CD14-positive monocyte (primary cell): Measurements from ENCODE around the gene SSB. TPM values are rescaled to one million over a fixed set of nuclear protein-coding genes. Genes with fewer than 3 reads are reported as not detected.

ENCODE experiments used
- DNase-seq, 3 donors: peaks; one replicate each; pipeline ENCODE4 v3.0.0-alpha.2; 2011 to 2022
- H2AFZ ChIP-seq: 2 replicates; pipeline ENCODE4 v1.6.0; 2012; ENCODE audit warnings: mild to moderate bottlenecking, low read depth, low read length, inconsistent platforms; ENCODE audit not compliant: insufficient read depth, poor library complexity, severe bottlenecking
- H3K27ac ChIP-seq, 2 donors: 1 replicate in 1 of 2; 2 replicates in 1 of 2; pipeline ENCODE4 v1.5.1; 2012 to 2013; ENCODE audit warnings: low read length in 2 of 2, control low read depth in 1 of 2, inconsistent platforms in 1 of 2, low read depth in 1 of 2, mild to moderate bottlenecking in 1 of 2
- H3K27me3 ChIP-seq, 2 donors: one replicate each; pipeline versions ENCODE4 v1.6.0 to v1.6.1; 2011 to 2013; ENCODE audit warnings: low read length in 2 of 2; ENCODE audit not compliant: control insufficient read depth in 2 of 2, insufficient read depth in 2 of 2
- H3K36me3 ChIP-seq, 2 donors: replicated peaks in 1 of 2; 1 replicate in 1 of 2; 2 replicates in 1 of 2; pipeline versions ENCODE4 v1.5.1 to v1.6.1; 2012 to 2013; ENCODE audit warnings: low read length in 2 of 2, control low read depth in 1 of 2, inconsistent platforms in 1 of 2, mild to moderate bottlenecking in 1 of 2; ENCODE audit not compliant: insufficient read depth in 2 of 2, control insufficient read depth in 1 of 2
- H3K4me1 ChIP-seq, 2 donors: 1 replicate in 1 of 2; 2 replicates in 1 of 2; pipeline versions ENCODE4 v1.5.1 to v1.6.1; 2012 to 2013; ENCODE audit warnings: low read length in 2 of 2, control low read depth in 1 of 2, inconsistent platforms in 1 of 2, mild to moderate bottlenecking in 1 of 2, moderate library complexity in 1 of 2; ENCODE audit not compliant: insufficient read depth in 2 of 2, control insufficient read depth in 1 of 2
- H3K4me2 ChIP-seq: replicated peaks from 2 replicates; pipeline ENCODE3; 2012; ENCODE audit warnings: low read length, moderate library complexity, mild to moderate bottlenecking; ENCODE audit not compliant: poor library complexity, severe bottlenecking; ENCODE audit errors: extremely low read depth
- H3K4me3 ChIP-seq, 3 experiments: fragments of 200-600 bp in 1 of 3; sonication (generic) in 1 of 3; replicated peaks in 1 of 3; 1 replicate in 2 of 3; 2 replicates in 1 of 3; pipeline ENCODE4 v1.5.1; 2011 to 2013; ENCODE audit warnings: low read length in 3 of 3, mild to moderate bottlenecking in 3 of 3, control low read depth in 2 of 3, low read depth in 2 of 3, inconsistent platforms in 1 of 3, moderate library complexity in 1 of 3
- H3K79me2 ChIP-seq: 2 replicates; pipeline ENCODE4 v1.6.0; 2012; ENCODE audit warnings: mild to moderate bottlenecking, control low read depth, inconsistent platforms, low read length, moderate library complexity; ENCODE audit not compliant: insufficient read depth
- H3K9ac ChIP-seq: 2 replicates; pipeline ENCODE4 v1.6.0; 2017; ENCODE audit warnings: low read length, mild to moderate bottlenecking; ENCODE audit not compliant: insufficient read depth, poor library complexity, severe bottlenecking
- H3K9me3 ChIP-seq, 2 donors: replicated peaks in 1 of 2; 1 replicate in 1 of 2; 2 replicates in 1 of 2; pipeline versions ENCODE4 v1.5.1 to v1.6.1; 2012 to 2013; ENCODE audit warnings: low read length in 2 of 2, control low read depth in 1 of 2; ENCODE audit not compliant: control insufficient read depth in 1 of 2, insufficient read depth in 1 of 2
- H4K20me1 ChIP-seq: 2 replicates; pipeline ENCODE4 v1.6.0; 2012; ENCODE audit warnings: mild to moderate bottlenecking, low read length, control low read depth, moderate library complexity; ENCODE audit not compliant: insufficient read depth
- H3K27ac Mint-ChIP-seq, 7 donors: one replicate each; pipeline ENCODE4 v1.8.0; 2020; ENCODE audit warnings: mild to moderate bottlenecking in 7 of 7, mixed read lengths in 7 of 7, moderate library complexity in 6 of 7, inconsistent platforms in 2 of 7
- H3K27me3 Mint-ChIP-seq, 3 donors: one replicate each; pipeline ENCODE4 v1.8.0; 2021 to 2022; ENCODE audit warnings: low read depth in 3 of 3, mild to moderate bottlenecking in 3 of 3, mixed read lengths in 3 of 3, moderate library complexity in 3 of 3, inconsistent platforms in 1 of 3
- H3K36me3 Mint-ChIP-seq, 2 donors: one replicate each; pipeline ENCODE4 v1.8.0; 2020; ENCODE audit warnings: mixed read lengths in 2 of 2, inconsistent platforms in 1 of 2, mild to moderate bottlenecking in 1 of 2
- H3K4me1 Mint-ChIP-seq: one replicate; pipeline ENCODE4 v1.8.0; 2020; ENCODE audit warnings: mild to moderate bottlenecking, mixed read lengths
- H3K4me3 Mint-ChIP-seq, 2 donors: one replicate each; pipeline ENCODE4 v1.8.0; 2020; ENCODE audit warnings: mild to moderate bottlenecking in 2 of 2, mixed read lengths in 2 of 2, moderate library complexity in 1 of 2
- H3K9me3 Mint-ChIP-seq, 7 donors: one replicate each; pipeline ENCODE4 v1.8.0; 2020 to 2022; ENCODE audit warnings: mixed read lengths in 7 of 7, mild to moderate bottlenecking in 6 of 7, moderate library complexity in 6 of 7, inconsistent platforms in 2 of 7
- WGBS: methylation state at CpG from one replicate; pipeline ENCODE4 v1.1.5; 2013; ENCODE audit warnings: missing lambda C conversion rate; ENCODE audit not compliant: insufficient coverage; 5-methylcytosine and 5-hydroxymethylcytosine counted together
- intact Hi-C, 2 donors: fragments of 100-400 bp; cut with micrococcal nuclease; formaldehyde crosslinking; loops; one replicate each; pipeline versions ENCODE4 v1.15.0 to v1.15.1; 2023
- polyA plus RNA-seq, 3 donors: library from polyadenylated mRNA; depleted of rRNA in 1 of 3; unstranded in 2 of 3; stranded (reverse) in 1 of 3; fragments of 300-500 nt in 2 of 3; fragments of >200 nt in 1 of 3; fragmentation: Illumina TruSeq in 2 of 3; gene quantifications; 1 replicate in 2 of 3; 2 replicates in 1 of 3; pipeline ENCODE4 v1.2.3, GENCODE V29; 2012 to 2021
- TF ChIP-seq, protein P1 (sequence below): fragments of 200-600 bp; IDR thresholded peaks from one replicate; pipeline ENCODE4 v1.8.0; 2022; ENCODE audit warnings: antibody characterized with exemption, mild to moderate bottlenecking

Gene SSB
- polyA plus RNA-seq, 3 donors, result 32.6 to 88.7 (median 60.2) TPM

DNA sequence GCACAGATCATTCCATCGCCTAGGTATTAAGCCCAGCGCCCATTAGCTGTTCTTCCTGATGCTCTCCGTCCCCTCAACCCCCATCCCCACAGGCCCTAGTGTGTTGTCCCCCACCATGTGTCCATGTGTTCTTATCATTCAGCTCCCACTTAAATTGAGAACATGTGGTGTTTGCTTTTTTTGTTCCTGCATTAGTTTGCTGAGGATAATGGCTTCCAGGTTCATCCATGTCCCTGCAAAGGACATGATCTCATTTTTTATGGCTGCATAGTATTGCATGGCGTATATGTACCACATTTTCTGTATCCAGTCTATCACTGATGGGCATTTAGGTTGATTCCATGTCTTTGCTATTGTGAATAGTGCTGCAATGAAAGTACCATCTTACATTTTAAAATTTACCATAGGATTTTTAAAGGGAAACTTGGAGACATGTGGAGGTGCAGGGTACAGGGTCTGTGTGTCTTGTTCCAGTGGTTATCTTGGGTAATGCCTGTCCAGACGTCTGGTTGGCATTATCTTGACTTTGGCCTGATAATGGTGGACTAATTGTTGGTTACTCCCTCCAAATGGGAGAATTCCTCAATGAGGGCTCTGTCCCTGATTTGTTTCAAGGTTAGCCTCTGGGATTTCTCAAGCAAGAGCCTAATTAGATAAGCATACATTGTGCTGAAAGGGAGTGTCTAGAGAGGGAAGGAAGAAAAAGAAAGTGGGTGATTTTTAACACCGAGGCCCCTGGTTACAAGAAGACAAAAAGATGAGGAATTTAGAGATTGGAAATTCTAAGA, 43.4 kb upstream of the SSB start:
- Histone ChIP-seq H3K9ac (no peak overlapping the region), H3K27ac (no peak overlapping the region), H3K9me3 (no peaks in the 10 kb centered on the region), H3K36me3 (no peaks in the 10 kb centered on the region), H2AFZ (no peak overlapping the region), H3K4me3 (no peak overlapping the region), H3K4me1 (no peaks in the 10 kb centered on the region), H4K20me1 (no peaks in the 10 kb centered on the region), H3K4me2 (no peak overlapping the region), H3K27me3 (no peaks in the 10 kb centered on the region), H3K79me2 (no peaks in the 10 kb centered on the region)
- Mint-ChIP-seq H3K4me3 (no peak overlapping the region), H3K4me1 (no peaks in the 10 kb centered on the region), H3K36me3 (no peaks in the 10 kb centered on the region), H3K27me3 (no peaks in the 10 kb centered on the region), H3K9me3 (no peaks in the 10 kb centered on the region), H3K27ac (no peak overlapping the region)
- no peak for DNase-seq
- WGBS, result 80% methylated on average over 1 of the region's 6 CpGs
- TF ChIP-seq, protein P1, sequence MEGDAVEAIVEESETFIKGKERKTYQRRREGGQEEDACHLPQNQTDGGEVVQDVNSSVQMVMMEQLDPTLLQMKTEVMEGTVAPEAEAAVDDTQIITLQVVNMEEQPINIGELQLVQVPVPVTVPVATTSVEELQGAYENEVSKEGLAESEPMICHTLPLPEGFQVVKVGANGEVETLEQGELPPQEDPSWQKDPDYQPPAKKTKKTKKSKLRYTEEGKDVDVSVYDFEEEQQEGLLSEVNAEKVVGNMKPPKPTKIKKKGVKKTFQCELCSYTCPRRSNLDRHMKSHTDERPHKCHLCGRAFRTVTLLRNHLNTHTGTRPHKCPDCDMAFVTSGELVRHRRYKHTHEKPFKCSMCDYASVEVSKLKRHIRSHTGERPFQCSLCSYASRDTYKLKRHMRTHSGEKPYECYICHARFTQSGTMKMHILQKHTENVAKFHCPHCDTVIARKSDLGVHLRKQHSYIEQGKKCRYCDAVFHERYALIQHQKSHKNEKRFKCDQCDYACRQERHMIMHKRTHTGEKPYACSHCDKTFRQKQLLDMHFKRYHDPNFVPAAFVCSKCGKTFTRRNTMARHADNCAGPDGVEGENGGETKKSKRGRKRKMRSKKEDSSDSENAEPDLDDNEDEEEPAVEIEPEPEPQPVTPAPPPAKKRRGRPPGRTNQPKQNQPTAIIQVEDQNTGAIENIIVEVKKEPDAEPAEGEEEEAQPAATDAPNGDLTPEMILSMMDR, result no peak
- intact Hi-C loops, result no loop called here

DNA sequence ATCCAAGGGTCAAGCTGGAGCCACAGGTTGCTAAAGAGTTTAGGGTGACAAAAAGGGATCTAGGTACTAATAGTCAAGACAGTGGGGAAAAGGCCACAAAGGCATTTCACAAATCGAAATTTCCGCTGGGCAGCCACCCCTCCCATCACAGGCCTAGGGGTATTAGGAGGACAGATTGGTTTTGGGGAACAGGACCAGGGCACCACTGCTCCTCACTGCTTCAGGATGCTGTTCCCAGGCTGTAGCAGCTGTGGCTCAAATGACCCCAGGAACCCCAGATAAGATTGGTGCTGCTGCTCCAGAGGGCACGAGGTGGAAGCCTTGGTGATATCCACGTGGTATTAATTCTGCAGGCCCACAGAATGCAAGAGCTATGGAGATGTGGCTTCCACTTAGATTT, 42.3 kb upstream of the SSB start:
- 95% methylated on average over 2 of the region's 4 CpGs for WGBS
- intact Hi-C loops, result no loop called here
- no peaks in the 10 kb centered on the region for H3K4me1 Mint-ChIP-seq

More for the DNA sequence above, 42.3 kb upstream of the SSB start:
- Histone ChIP-seq H3K9me3 (no peaks in the 10 kb centered on the region), H3K27me3 (no peaks in the 10 kb centered on the region), H3K36me3 (no peaks in the 10 kb centered on the region), H3K4me1 (no peaks in the 10 kb centered on the region), H3K4me2 (no peak overlapping the region), H3K79me2 (no peaks in the 10 kb centered on the region), H3K4me3 (no peak overlapping the region), H2AFZ (no peak overlapping the region), H3K9ac (no peak overlapping the region), H4K20me1 (no peaks in the 10 kb centered on the region), H3K27ac (no peak overlapping the region)
- no peaks in the 10 kb centered on the region for H3K27me3 Mint-ChIP-seq
- no peaks in the 10 kb centered on the region for H3K9me3 Mint-ChIP-seq
- TF ChIP-seq, protein P1, result no peak
- no peak for DNase-seq
- H3K36me3 Mint-ChIP-seq, result no peaks in the 10 kb centered on the region
- no peak overlapping the region for H3K4me3 Mint-ChIP-seq
- H3K27ac Mint-ChIP-seq, result no peak overlapping the region
